Activated CD8-positive, alpha-beta memory T cell treated with anti-CD3 and anti-CD28 coated beads, Interleukin-2, amount 50 U/mL, for 24 hours (primary cell): ENCODE measurements around the gene SEMA3F.
A peak's percentile ranks its signal among the peaks of the same experiment; 100 is the strongest.
"Not testable (repeated sequence)": the region's sequence is repeated elsewhere in the genome, so short reads cannot be mapped to it uniquely, and the experiment has no call there.

ENCODE experiments used
- DNase-seq: peaks from one replicate; pipeline ENCODE4 v3.0.0-alpha.2; 2020; ENCODE audit errors: extremely low read depth

Gene SEMA3F

GRCh38 chr3:50211930-50212329, 56.8 kb downstream of the SEMA3F start:
- DNase-seq = no peak

GRCh38 chr3:50212502-50212901, 57.4 kb downstream of the SEMA3F start:
- no peak for DNase-seq

- no peak for DNase-seq
These were observed 57.8 kb downstream of the SEMA3F start for GRCh38 chr3:50212971-50213370.

DNA sequence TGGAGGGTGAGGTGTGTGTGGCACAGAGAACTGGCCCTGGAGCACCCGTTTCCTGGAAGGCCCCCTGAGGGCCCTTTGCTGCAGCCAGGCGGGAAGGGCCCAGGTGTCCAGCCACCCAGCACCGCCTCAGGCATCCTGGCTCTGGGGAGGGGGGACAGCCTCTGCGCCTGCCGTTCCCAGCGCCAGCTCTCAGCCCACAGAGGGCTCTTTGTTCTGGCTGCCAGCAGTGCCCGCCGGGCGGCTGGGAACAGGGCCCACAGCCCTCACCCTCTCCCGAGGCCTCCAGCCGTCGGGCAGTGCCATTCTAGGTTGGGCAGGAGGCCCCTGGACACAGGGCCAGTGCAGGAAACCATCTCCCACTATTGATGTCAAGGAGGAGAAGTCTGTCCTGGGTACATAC, 58.2 kb downstream of the SEMA3F start:
- DNase-seq = no peak

DNA sequence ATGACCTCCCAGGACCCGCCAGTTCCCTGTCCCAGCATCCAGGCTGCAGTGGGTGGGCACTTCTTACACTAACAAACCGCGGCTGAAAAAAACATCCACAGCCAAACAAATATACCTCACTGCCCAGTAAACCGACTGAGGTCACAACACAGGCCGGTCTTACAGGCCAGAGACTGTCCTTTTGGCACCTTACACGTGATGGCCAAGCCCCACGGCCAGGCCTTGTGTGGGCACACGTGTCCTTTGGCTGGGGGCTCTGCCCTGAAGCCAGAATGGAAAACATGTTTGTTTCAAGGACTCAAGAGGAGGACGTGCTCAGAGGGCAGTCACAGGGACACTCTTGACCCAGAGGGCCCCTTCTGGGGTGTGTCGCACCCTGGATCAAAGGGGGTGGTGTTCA, 59.7 kb downstream of the SEMA3F start:
- DNase-seq = no peak

DNA sequence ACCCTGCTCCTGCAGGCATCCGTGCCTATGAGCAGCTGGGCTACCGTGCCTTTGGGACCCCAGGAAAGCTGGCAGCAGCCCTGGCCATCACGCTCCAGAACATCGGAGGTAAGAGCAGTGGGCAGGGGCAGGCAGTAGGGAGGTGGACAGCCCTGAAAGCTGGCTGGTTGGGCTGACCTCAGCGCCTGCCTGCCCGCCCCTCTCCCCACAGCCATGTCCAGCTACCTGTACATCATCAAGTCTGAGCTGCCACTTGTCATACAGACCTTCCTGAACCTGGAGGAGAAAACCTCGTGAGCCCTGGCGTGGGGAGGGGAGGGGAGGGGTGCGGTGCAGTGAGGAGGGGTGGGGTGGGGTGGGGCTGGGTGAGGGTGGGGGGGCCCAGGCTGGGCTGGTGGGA, 60.4 kb downstream of the SEMA3F start:
- no peak for DNase-seq

- no peak for DNase-seq
These were observed 62.6 kb downstream of the SEMA3F start for GRCh38 chr3:50217681-50218080.

- DNase-seq = no peak
These were observed 63.3 kb downstream of the SEMA3F start for GRCh38 chr3:50218448-50218847.

DNA sequence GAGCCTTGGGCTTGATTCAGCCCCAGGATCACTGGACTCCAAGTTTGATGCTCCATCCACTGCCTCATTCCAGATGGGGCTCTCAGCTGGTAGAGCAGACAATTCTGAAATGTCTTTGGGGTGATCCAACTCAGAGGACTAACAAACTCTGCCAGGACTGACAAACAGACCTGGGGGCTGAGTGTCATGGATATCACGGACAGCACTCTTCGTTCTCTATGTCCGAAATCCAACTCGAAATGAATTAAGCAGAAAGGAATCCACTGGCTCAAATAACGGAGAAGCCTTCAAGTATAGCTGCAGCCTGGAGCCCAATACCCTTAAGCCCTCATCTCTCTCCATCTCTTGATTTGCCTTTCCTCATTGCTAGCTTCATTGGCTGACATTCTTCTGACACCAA, 64.2 kb downstream of the SEMA3F start:
- no peak for DNase-seq

GRCh38 chr3:50220109-50220508, 65.0 kb downstream of the SEMA3F start:
- DNase-seq = no peak

DNA sequence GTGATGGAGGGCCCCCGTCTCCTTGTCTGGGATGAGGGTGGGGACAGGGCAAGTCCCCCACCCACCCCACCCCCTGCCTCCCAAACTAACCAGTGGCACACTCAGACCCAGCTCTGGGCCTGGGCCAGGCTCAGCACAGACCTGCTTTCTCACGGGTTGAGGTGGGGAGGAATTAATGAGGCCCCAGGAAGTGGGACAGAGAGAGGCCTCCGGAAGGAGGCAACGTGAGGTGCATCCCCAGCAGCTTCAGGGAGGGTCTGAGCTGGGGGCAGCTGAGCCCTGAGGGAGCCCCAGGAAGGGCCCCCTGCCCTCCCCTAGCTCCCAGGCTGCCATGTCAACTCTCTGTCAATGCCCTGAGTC, 65.9 kb downstream of the SEMA3F start:
- DNase-seq = no peak

DNA sequence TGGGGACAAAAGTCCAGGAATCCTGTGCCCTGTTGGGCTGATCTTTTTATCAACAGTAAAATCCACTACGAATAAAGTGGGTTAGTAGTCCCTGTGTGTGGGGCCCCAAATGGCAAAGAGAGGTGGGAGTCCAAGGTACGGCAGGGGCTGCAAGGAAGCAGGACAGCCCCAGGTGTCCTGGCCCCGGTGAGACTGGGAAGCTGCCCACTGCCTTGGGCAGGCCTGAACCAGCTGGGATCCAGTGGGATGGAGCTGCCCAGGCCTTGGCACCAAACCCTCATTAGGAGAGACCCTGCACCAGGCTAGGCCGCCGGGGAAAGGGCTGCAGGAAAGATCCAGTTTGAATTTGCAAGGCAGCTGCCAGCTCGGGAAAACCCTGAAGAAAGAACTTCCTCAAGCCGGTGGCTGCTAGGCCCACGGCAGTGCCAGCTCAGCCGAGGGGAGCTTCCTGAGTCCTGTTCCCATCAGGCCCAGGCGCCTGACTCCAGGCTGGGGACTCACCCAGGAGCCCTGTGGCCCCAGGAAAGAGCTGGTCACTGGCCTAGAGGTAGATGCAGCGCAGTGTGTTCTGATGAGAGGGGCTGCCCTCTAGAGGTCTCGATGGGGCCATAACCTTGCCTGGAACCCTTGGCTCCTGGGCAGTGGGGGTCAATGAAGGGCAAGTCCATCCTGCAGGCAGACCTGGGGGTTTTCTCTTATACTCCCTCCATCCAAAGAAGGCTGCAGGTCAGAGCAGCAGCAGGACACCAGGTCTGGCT, 66.5 kb downstream of the SEMA3F start:
- DNase-seq = no peak

GRCh38 chr3:50222169-50222528, 67.0 kb downstream of the SEMA3F start:
- DNase-seq = no peak

DNA sequence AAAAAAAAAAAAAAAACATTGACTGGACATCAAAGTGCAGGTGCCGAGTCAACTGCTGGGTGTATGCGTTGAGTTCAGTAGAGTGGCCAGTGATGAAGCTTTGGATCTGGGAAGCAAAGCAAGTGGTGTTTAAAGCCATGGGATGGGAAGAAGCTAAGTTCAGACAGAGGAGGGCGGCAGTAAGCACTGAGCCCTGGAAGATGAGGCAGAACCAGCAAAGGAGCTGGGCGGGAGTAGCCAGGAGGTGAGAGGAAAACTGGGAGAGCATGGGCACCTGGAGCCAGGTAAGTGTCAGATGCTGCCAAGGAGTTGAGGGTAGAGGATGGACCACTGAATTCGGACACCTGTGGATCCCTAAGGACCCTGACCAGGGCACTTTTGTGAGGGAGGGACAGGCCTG, 69.5 kb downstream of the SEMA3F start:
- DNase-seq = no peak

DNA sequence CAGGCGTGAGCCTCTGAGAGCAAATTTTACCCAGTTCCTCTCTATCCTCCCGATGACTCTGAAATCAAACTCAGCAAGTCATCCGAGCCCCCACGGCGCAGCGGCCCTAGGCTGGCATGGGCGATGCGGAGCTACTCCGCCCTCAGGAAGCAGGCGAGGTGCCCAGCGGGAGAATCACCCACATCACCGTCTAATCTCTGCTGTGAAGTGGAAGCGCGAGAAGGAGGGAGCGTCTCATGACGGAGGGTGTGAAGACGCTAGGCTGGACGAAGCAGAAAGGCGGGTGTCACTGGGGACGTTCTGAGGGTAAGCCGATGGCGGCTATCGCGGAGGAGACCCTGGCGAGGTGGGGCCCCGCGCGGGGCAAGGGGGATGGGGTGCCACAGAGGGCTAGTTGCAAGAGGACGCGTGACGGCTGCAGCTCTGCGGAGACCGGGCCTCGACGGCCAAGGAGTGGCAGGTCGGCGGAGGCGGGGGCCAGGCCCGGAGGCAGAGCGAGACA, 71.8 kb downstream of the SEMA3F start:
- no peak for DNase-seq

- DNase-seq = peak; percentile 59
These were observed 72.5 kb downstream of the SEMA3F start for GRCh38 chr3:50227390-50228183.

DNA sequence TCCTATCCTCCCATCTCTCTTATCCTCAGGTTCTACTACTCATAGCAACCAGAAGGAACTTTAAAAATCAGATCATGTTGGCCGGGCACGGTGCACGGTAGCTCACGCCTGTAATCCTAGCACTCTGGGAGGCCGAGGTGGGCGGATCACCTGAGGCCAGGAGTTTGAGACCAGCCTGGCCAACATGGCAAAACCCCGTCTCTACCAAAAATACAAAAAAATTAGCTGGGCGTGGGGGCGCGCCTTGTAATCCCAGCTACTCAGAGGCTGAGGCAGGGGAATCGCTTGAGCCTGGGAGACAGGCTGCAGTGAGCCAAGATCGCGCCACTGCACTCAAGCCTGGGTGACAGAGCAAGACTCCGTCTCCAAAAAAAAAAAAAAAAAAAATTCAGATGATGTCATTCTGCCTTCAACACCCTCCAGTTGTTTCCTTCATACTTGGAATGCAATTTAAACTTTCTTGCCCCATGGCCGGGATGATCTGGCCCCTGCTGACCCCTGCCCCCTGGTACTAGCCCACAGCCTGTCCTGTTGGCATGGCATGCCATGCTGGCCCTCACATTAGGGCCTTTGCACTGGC, 73.2 kb downstream of the SEMA3F start:
- DNase-seq = not testable (repeated sequence)

DNA sequence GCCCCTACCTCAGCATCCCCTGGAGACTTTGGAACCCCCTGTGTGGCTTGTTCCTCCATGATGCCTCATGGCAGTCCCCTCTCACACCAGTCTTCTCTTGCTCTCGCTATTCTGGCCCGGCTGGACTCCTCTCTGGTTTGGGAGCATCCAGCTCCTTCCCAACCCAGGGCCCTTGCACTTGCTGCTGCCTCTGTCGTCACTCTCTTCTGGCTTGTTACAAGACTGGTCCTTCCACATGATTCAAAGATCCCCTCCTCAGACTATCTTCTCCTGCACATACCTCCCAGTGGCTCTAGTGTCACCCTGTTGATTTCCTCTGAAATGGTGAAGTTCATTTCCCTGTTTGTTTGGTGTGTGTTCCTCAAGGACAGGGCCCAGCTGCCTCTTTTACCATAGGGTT, 74.4 kb downstream of the SEMA3F start:
- no peak for DNase-seq

DNA sequence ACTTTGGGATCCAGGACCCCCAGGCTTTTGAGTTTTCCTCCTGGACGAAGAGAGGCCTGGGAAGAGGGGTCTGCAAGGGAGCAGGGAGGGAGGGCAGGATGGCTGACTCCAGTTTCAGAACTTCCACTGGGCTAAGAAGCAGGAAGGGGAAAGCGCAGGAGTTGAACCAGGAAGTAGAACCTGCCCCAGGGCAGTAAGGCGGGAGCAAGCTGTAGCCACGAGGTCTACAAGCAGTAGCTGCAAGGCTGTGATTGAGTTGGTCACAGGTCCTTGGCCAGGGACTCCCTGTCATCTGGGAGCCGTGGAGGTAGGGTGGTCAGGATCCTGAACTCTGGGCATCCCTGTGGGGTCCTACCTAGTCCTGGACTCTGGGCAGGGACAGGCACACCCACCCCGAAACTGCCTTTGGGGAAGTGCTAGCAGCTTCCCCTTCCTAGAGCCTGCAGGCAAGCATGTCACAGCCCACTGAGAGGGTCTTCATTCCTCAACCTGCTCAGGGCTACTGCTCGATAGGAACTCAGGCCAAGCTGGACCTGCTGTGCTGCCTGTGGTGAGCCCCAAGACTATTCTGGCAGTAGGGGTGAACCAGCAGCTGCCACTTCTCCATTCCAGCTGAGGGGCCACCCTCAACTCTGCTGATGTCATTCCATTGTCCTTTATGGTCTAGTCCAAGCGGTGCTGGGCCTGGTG, 75.1 kb downstream of the SEMA3F start:
- DNase-seq = no peak

GRCh38 chr3:50230794-50231125, 75.6 kb downstream of the SEMA3F start:
- DNase-seq = no peak

DNA sequence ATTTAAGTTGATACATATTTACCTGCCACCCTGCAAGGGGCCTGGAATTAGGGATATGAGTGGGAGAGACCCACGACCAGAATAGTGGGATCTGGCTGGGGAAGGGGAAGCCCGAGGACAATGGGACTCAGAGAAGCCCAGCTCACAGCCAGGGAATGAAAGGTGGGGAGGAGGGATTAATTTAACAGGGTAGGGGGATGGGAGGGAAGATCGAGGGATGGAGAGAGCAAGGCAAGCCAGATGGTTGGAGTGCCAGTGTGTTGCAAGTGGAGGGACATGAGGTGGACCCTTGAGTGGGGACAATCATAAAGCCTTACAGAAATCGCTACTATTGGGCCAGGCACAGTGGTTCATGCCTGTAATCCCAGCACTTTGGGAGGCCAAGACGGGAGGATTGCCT, 76.5 kb downstream of the SEMA3F start:
- DNase-seq = no peak

GRCh38 chr3:50232303-50232702, 77.2 kb downstream of the SEMA3F start:
- no peak for DNase-seq

DNA sequence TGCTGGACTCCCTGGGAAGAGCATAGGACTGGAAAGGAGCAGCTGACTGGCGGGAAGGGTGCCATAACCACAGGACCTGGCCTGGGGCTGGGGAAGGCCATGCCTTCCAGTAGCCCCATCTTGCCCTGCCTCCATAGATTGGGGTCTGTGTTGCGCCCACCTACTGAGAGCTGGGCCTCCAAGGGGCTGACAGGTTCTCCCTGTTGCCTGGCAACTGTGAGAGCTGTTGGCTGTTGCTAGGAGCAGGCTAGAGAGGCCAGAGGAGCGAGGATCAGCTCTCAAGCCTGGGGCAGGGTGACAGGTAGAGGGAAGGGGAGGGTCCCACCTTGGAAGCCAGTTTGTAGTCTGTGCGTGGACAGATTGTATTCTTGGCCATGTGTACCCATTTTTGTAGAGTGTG, 78.1 kb downstream of the SEMA3F start:
- DNase-seq = no peak
